ENCODE results near the gene SESN1.

DNA sequence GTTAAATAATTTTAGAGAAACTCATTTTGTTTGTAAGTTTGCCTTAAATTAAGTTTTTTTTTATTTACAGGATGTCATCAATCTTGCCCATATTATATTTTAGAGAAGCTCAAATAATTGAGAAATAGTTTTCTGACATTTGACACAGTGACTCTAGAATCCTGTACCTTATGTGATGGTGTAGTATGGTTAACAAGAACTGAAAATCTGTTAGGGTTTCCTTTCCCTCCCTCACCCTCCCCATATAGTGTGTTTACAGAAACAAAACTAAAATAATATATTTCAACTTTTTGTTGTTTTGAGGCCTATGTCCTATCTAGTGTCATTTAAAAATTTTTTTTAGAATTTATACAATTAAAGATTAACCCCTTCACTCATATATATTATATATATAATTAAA, 91.8 kb downstream of the SESN1 start:
- TF ChIP-seq, protein P1, sequence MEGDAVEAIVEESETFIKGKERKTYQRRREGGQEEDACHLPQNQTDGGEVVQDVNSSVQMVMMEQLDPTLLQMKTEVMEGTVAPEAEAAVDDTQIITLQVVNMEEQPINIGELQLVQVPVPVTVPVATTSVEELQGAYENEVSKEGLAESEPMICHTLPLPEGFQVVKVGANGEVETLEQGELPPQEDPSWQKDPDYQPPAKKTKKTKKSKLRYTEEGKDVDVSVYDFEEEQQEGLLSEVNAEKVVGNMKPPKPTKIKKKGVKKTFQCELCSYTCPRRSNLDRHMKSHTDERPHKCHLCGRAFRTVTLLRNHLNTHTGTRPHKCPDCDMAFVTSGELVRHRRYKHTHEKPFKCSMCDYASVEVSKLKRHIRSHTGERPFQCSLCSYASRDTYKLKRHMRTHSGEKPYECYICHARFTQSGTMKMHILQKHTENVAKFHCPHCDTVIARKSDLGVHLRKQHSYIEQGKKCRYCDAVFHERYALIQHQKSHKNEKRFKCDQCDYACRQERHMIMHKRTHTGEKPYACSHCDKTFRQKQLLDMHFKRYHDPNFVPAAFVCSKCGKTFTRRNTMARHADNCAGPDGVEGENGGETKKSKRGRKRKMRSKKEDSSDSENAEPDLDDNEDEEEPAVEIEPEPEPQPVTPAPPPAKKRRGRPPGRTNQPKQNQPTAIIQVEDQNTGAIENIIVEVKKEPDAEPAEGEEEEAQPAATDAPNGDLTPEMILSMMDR (optimal IDR thresholded peaks at IDR 0.05 in 1 of 3, IDR thresholded peaks at IDR 0.05 in 1 of 3, conservative IDR thresholded peaks at IDR 0.05 in 1 of 3; ENCODE audit: extremely low read depth in 1 of 3, insufficient read depth in 2 of 3, low read length in 3 of 3): no peak
- TF ChIP-seq EZH2 (IDR thresholded peaks at IDR 0.05; ENCODE audit: low read length): no peak

Measured in keratinocyte (primary cell).